SKM-1 (cell line): ENCODE data around the gene TNRC6B.
"Not testable (repeated sequence)": the region's sequence is repeated elsewhere in the genome, so short reads cannot be mapped to it uniquely, and the experiment has no call there.

ENCODE experiments used
- DNase-seq: peaks from one replicate; lab custom pipeline; 2025; ENCODE audit not compliant: unreplicated experiment; lab: John Stamatoyannopoulos, UW

TNRC6B gene

DNA sequence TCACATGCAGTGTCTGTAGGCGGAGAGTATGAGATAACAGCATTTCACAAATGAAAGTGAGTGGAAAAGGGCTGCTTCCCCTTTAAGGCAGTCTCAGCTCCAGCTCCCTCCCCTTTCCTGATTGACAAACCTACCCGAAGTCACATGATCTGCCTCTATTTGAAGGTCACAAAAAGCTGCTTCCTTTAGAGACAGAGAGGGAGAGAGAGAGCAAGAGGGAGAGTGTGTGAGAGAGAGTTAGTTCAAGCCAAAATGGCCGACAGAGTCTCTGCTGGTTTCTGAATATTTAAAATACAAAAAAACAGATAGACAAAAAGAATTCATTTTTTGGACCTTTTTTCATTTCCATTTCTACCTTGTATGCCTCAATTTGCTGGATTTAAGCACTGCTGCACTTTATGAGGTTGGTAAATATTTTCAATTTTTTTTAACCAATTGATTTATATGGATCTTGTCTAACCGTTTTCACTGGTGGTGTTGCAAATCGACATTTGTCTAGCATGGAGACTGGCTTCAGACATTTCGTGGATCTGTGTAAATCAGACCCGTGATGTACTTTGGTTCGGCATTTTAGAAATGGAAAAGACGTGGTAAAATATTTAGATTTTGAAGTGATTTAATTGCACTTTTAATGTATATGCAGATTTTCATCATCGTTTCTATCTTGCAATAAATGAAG, at the start of gene TNRC6B:
TSS of gene TNRC6B (plus strand) at position 188 of the 679 bp plus-strand sequence. CDS start at position 399, 211 bp downstream.
- peak; percentile 100 for DNase-seq

DNA sequence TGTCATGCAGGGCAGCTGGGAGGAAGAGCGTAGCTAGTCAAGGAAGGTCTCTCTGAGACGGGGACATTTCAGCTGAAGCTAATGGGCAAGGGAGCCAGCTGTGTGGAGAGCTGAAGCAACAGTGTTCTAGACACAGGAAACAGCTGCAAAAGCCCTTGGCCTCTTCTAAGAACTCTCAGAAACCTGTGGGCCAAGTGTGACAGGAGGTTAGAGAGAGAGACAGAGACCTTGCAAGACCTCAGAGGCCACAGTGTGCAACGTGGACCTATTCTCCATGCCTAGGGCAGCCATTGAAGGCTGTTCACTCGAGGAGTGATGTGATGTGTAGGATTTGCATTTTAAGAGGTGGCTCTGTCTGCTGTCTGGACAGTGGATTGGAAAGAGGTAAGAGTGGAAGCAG, 48.7 kb upstream of the TNRC6B start:
- DNase-seq = no peak

DNA sequence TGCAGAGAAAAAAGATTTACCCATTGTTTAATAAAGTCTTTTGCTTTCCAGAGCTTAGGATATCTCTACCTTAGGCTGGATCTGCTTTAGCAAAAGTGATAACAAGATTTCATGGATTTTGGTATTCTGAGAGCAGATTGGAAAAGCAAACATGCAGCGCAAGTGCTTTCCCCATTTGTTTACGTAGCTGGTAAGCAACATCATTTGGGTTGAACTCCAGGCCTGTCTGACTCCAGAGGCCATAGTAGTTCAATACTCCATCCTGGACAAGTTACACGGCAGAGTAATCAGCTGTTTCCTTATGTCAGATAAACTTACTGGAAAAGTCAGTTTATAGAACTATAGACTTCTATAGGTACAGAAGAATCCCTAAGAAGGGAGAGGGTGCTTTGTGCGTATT, 40.6 kb upstream of the TNRC6B start:
- no peak for DNase-seq

- DNase-seq = no peak
Measured at GRCh38 chr22:40138866-40139265, 38.9 kb upstream of the TNRC6B start.

GRCh38 chr22:40147388-40148176, 30.1 kb upstream of the TNRC6B start:
- DNase-seq = no peak

DNA sequence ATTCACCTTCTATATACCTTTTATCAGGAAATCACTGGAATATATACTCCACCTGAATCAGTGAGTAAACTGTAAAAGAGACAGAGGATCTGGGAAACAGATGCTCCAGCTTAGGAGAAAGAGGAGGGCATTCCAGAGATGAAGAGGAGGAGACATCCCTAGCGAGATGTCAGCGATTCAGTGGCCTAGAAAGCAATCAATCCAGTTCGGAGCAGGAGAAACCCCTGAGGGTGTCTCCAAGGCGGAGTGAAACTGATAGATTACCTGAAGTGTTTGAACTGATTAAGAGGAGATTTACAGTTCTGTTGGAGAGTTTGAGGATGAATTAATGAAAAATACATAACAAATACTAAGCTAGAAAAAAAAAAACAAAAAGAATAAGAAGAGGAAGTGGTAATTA, 24.5 kb upstream of the TNRC6B start:
- DNase-seq = no peak

GRCh38 chr22:40153705-40154104, 24.0 kb upstream of the TNRC6B start:
- no peak for DNase-seq

DNA sequence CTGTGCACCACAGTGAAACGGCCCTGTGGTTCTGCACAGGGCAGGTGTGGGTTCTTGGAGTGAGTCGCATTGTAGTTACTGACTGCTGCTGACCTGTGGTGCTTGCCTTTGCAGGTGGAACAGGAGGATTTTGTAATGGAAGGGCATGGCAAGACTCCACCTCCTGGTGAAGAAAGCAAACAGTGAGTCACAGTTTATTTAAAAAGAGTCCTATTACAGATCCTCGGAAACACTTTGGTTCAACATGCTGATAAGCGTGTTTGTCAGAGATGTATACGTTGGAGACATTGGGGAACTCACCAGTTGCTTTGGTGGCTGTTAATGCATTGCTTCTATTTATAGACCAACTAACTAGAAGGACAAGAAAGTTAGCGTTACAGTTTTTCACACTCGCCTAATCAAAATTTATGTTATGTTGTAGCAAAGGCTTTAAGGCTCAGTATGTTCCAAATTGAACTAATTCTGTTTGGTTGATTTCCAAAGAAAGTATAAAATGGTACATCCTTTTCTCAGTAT, 21.7 kb upstream of the TNRC6B start:
- peak; percentile 60 for DNase-seq

GRCh38 chr22:40156682-40157081, 21.0 kb upstream of the TNRC6B start:
- DNase-seq = not testable (repeated sequence)

DNA sequence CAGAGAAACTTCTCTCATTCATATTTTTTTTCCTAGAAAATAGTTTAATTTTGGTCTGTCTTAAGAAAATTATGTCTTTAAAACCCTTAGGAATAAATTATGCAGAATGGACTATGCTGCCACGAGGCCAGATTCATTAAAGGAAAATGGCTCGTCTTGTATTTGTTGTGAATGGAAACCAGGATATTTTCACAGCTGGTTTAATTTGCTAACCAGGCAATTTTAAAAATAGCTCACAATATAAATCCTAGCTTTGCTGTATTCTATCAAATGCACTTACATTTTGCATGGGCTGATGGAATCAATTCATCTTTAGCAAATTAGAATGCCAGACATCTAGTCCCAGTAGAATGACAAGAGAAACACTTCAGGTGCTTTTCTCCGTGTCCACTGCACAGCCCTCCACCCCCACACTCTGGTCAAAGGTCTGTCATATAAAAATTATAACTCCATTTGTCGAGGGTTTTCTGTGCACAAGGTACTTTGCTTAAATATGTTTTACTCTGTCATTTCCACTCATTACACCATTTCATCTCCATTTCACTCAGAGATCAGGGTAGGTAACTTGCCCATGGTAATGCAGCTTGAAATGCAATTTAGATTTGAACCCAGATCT, 20.3 kb upstream of the TNRC6B start:
- DNase-seq = no peak

- DNase-seq = no peak
Measured at GRCh38 chr22:40161194-40161593, 16.5 kb upstream of the TNRC6B start.

DNA sequence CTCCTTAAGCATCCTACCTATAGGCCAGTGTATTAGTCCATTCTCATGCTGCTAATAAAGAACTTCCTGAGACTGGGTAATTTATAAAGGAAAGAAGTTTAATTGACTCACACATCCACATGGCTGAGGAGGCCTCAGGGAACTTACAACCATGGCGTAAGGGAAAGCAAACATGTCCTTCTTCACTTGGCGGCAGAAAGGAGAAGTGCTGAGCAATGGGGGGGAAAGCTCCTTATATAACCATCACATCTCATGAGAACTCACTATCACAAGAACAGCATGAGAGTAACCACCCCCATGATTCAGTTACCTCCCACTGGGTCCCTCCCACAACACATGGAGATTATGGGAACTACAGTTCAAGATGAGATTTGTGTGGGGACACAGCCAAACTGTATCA, 12.2 kb upstream of the TNRC6B start:
- not testable (repeated sequence) for DNase-seq

DNA sequence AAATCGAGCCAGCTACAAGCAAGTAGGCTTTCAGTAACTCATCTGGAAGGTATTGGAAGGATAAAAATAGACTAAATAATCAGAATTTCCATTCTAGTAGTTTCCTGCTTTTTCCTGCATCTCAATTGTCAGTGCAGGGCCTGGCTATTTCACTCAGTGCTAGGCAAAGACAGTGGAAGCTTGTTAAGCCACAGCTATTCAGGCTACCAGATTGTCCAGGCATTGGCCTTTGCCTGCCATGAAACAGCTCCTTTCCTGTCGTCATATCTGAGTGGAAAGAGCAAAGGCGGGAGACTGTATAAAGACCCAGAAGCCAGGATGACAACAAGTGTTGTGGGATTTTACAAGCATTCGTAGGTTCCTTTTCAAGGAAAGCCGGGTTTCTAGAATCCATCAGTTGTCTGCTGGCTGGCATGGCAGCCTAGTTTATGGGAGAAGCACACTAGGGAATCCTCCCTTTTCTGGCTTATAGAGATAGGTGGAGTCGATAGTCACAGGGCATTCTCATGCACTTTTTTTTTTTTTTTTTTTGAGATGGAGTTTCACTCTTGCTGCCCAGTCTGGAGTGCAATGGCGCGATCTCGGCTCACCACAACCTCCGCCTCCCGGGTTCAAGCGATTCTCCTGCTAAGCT, 2.0 kb upstream of the TNRC6B start:
- DNase-seq = no peak

- no peak for DNase-seq
Measured at GRCh38 chr22:40176921-40177737, 596 bp upstream of the TNRC6B start.

DNA sequence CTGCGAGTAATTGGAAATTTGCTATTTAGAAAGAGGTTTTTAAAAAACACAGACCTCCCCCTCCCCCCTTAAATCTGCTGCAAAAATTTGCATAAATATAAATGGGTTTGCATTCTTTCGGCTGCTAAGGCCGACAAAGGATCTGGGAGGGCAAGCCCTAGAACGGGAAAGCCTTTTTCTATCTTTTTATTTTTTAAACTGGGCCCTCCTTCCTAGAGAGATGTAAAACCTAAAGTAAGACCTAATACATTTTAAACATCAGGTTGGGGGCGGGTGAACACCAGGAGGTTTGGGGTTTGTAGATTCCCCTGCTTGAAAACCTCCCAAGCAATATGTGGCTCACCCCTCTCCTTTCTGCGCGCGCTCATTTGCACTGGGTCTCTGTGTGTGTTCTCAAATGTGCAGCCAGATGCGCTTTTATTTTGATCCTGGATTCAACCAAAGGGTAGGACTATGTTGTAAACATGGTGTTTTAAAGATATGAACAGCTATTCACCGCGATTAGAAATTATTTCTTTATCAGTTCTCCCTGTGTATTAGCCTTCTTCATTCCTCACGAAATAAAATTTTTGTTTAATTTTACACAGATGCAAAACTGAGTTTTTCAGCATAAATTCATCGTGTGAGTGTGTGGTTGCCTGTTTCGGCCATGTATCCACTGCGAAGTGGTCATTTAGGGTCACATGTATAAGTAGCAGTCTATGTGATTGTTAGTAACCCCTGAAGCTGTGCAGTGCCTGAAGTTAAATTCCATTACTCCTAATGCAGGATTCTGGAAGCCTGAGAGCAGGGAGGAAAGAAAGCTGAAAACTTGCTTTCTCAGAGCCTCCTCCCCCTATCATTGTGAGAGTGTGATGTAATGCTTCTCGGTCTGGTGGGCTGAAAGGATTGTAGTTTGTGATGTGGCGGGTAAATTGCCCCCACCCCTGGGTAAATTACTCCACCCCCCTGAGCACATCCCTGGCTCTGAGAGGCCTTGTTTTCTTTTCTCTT, 988 bp downstream of the TNRC6B start:
- no peak for DNase-seq

GRCh38 chr22:40179526-40179925, 1.8 kb downstream of the TNRC6B start:
- DNase-seq = no peak

DNA sequence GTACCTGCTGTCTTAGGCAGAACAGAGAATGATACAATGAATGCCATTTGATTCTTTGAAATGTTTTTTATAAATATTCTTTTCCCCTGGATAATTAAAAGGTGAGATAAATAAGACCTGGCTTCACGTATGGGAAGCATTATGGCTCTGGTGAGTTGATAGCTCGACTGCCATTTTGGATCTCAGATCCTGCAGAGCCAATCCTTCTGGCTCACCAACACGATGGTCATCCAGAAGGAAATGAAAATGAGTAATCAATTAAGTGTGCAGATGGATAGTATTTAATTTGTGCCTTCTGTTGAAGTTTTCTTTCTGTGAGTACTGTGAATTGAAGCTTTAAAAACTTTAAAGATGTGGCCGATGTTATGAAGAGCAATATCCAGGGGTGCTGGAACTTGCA, 2.7 kb downstream of the TNRC6B start:
- no peak for DNase-seq

DNA sequence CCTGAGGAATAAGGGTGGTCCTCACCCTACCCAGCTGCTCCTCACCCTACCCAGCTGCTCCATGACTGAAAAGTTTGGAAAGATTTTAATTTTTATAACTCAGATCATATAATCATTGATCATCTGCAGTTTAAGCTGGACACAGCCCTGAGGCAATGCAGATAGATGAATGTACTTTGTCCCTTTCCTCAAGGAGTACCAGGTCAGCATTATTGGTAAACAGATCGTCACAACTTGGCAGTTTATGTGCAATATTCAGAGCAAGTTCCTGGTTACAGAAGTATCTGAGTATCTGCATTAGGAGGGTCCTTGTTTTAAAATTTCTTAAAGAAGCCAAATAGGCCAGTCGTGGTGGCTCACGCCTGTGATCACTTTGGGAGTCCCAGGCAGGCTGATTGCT, 3.6 kb downstream of the TNRC6B start:
- DNase-seq = no peak

- no peak for DNase-seq
Measured at GRCh38 chr22:40182231-40182835, 4.6 kb downstream of the TNRC6B start.
